Ectodermal cell (in vitro differentiated cells): ENCODE data around the gene CYB5B.

Experiments used
- H3K27ac ChIP-seq: 2 replicates; pipeline ENCODE4 v1.7.0; 2013; ENCODE audit warnings: mild to moderate bottlenecking, low read depth, low read length; ENCODE audit not compliant: insufficient read depth, poor library complexity, severe bottlenecking
- H3K27me3 ChIP-seq: 2 replicates; pipeline ENCODE4 v1.7.0; 2013; ENCODE audit warnings: mild to moderate bottlenecking, low read length; ENCODE audit not compliant: insufficient read depth, control insufficient read depth, poor library complexity, severe bottlenecking
- H3K36me3 ChIP-seq: one replicate; pipeline ENCODE4 v1.7.0; 2013; ENCODE audit warnings: low read length; ENCODE audit not compliant: control insufficient read depth, insufficient read depth
- H3K4me1 ChIP-seq: one replicate; pipeline ENCODE4 v1.7.0; 2013; ENCODE audit warnings: low read length; ENCODE audit not compliant: control insufficient read depth, insufficient read depth
- H3K4me3 ChIP-seq: 2 replicates; pipeline ENCODE4 v1.7.0; 2013; ENCODE audit warnings: low read depth, low read length, control low read depth; ENCODE audit not compliant: insufficient read depth
- H3K9me3 ChIP-seq: 2 replicates; pipeline ENCODE4 v1.7.0; 2013; ENCODE audit warnings: mild to moderate bottlenecking, low read length, moderate library complexity; ENCODE audit not compliant: control insufficient read depth
- WGBS, 2 experiments: methylation state at CpG; one replicate each; pipeline ENCODE4 v1.1.7; 2013; ENCODE audit warnings: missing lambda C conversion rate in 2 of 2; 5-methylcytosine and 5-hydroxymethylcytosine counted together

Gene CYB5B

DNA sequence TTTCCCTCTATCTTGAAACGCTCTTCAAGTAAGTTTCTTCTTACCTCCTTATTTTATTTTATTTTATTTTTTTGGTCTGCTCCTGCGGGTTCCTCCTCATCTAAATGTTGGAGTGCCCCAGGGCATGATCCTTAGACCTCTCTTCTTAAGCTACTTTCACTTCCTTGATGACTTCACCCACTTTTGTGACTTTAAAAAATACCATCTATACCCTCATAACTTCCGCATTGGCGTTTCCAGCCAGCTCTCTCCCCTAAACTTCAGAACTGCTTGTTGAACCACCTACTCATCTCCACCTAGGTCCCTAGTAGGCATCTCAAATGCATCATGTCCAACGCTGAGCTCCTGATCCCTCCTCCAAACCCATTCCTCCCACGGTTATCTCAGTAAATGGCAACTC, 89.9 kb downstream of the CYB5B start:
- 89 to 93% methylated on average over 6 of the region's 6 CpGs for WGBS, 2 experiments

More for the DNA sequence above, 89.9 kb downstream of the CYB5B start:
- no peaks in the 10 kb centered on the region for H3K4me1 ChIP-seq
- H3K4me3 ChIP-seq = no peak overlapping the region
- H3K27ac ChIP-seq = no peak overlapping the region
- H3K9me3 ChIP-seq = no peaks in the 10 kb centered on the region
- no peaks in the 10 kb centered on the region for H3K27me3 ChIP-seq
- no peaks in the 10 kb centered on the region for H3K36me3 ChIP-seq
